A549 (cell line): Measurements from ENCODE around the gene PBXIP1. TPM values are rescaled to one million over a fixed set of nuclear protein-coding genes. Genes with fewer than 3 reads are reported as not detected.

Source experiments
- ATAC-seq, 2 experiments: fragments of 200-7000 bp in 1 of 2; fragments of >200 bp in 1 of 2; cut with Nextera tagmentation in 1 of 2; cut with Tn5 transposase in 1 of 2; 3 replicates each; pipeline versions ENCODE4 v1.8.0 to v1.9.1; 2018 to 2020; ENCODE audit warnings: mild to moderate bottlenecking in 1 of 2, moderate library complexity in 1 of 2
- CTCF ChIA-PET: fragments of 300-600 bp; sonication (Branson Sonifier 250); formaldehyde crosslinking; extraction: SDS; loops from one replicate; lab custom pipeline; 2021; ENCODE audit warnings: antibody characterized with exemption, inconsistent platforms; lab: Yijun Ruan, JAX
- POLR2A ChIA-PET: fragments of 350-600 bp; formaldehyde crosslinking; extraction: SDS; loops from one replicate; lab custom pipeline; 2021; ENCODE audit warnings: antibody characterized with exemption, inconsistent platforms; lab: Yijun Ruan, JAX
- DNase-seq, 2 experiments: peaks; one replicate each; pipeline versions ENCODE4 v3.0.0 to v3.0.0-alpha.2; 2011 to 2016; ENCODE audit warnings: low read depth in 1 of 2, low spot score in 1 of 2
- FAIRE-seq: peaks from 2 replicates; lab custom pipeline; 2011; peaks lifted over from hg19 to GRCh38; lab: Jason Lieb, UNC
- H3K27ac ChIP-seq, 2 experiments: fragments of >200 bp; sonication (Bioruptor Twin); formaldehyde crosslinking; 3 replicates each; pipeline ENCODE4 v1.5.1; 2016 to 2017
- H3K4me1 ChIP-seq: fragments of >200 bp; sonication (Bioruptor Twin); formaldehyde crosslinking; 3 replicates; pipeline ENCODE4 v1.6.1; 2016
- H3K4me2 ChIP-seq: fragments of >200 bp; sonication (Bioruptor Twin); formaldehyde crosslinking; 3 replicates; pipeline ENCODE4 v1.6.1; 2016
- H3K4me3 ChIP-seq: fragments of >200 bp; sonication (Bioruptor Twin); formaldehyde crosslinking; 3 replicates; pipeline ENCODE4 v1.5.1; 2016
- H3K9me3 ChIP-seq: fragments of >200 bp; sonication (Bioruptor Twin); formaldehyde crosslinking; 3 replicates; pipeline ENCODE4 v1.6.1; 2016
- CBX8 ChIP-seq: fragments of 200-600 bp; sonication (generic); IDR thresholded peaks from 2 replicates; pipeline ENCODE4 v1.6.1; 2016
- CHD2 ChIP-seq: fragments of 150-350 bp; IDR thresholded peaks from 2 replicates; pipeline ENCODE4 v1.6.1; 2014; ENCODE audit warnings: low read length; ENCODE audit not compliant: partially characterized antibody
- EHMT2 ChIP-seq: fragments of 200-600 bp; sonication (generic); IDR thresholded peaks from 2 replicates; pipeline ENCODE4 v1.6.1; 2016; ENCODE audit warnings: antibody characterized with exemption, low read depth, mild to moderate bottlenecking, moderate library complexity
- EP300 ChIP-seq, 2 experiments: fragments of >200 bp; sonication (Bioruptor Twin); formaldehyde crosslinking; IDR thresholded peaks; 2 replicates in 1 of 2; 3 replicates in 1 of 2; pipeline ENCODE4 v1.6.1; 2016 to 2017
- ESRRA ChIP-seq: fragments of 150-350 bp; IDR thresholded peaks from 2 replicates; pipeline ENCODE4 v1.6.1; 2014; ENCODE audit warnings: mild to moderate bottlenecking, low read length, borderline replicate concordance
- HOXB5 ChIP-seq: fragments of 250-450 bp; sonication (Bioruptor Pico); IDR thresholded peaks from 2 replicates; pipeline ENCODE4 v1.5.0; 2020; ENCODE audit warnings: mild to moderate bottlenecking, moderate library complexity
- JUN ChIP-seq, 2 experiments: fragments of >200 bp; sonication (Bioruptor Twin); formaldehyde crosslinking; IDR thresholded peaks; 2 replicates in 1 of 2; 3 replicates in 1 of 2; pipeline ENCODE4 v1.6.1; 2016 to 2017
- NPAS2 ChIP-seq: fragments of 250-450 bp; sonication (Bioruptor Pico); IDR thresholded peaks from 2 replicates; pipeline ENCODE4 v1.8.0; 2022; ENCODE audit warnings: mild to moderate bottlenecking, moderate library complexity, borderline replicate concordance
- PHF8 ChIP-seq: fragments of 200-600 bp; sonication (generic); IDR thresholded peaks from 2 replicates; pipeline ENCODE4 v1.6.1; 2016; ENCODE audit warnings: low read depth, mild to moderate bottlenecking, antibody characterized with exemption, moderate library complexity, borderline replicate concordance
- POLR2A ChIP-seq: IDR thresholded peaks from 2 replicates; pipeline ENCODE4 v1.6.1; 2012; ENCODE audit warnings: mild to moderate bottlenecking, low read length
- RAD21 ChIP-seq, 2 experiments: fragments of >200 bp in 1 of 2; sonication (Bioruptor Twin) in 1 of 2; formaldehyde crosslinking in 1 of 2; IDR thresholded peaks in 1 of 2; conservative IDR thresholded peaks in 1 of 2; 2 replicates in 1 of 2; 3 replicates in 1 of 2; pipeline ENCODE4 v1.6.1; 2012 to 2018; ENCODE audit warnings: inconsistent platforms in 1 of 2
- SMC3 ChIP-seq: fragments of >200 bp; sonication (Bioruptor Twin); formaldehyde crosslinking; IDR thresholded peaks from 3 replicates; pipeline ENCODE4 v1.6.1; 2018; ENCODE audit warnings: inconsistent platforms
- WGBS: methylation state at CpG from one replicate; pipeline ENCODE4 v1.1.6; 2017; ENCODE audit errors: missing lambda C conversion rate; 5-methylcytosine and 5-hydroxymethylcytosine counted together
- polyA plus RNA-seq, 4 experiments: library from polyadenylated mRNA; depleted of rRNA in 3 of 4; stranded (reverse); fragments of >200 nt; fragmentation: RNase III in 1 of 4; extraction: RNeasy Plus Mini Kit Qiagen cat#74134 plus additional on column Dnase treatment in 1 of 4; gene quantifications; 2 replicates in 3 of 4; 3 replicates in 1 of 4; pipeline ENCODE4 v1.2.3, GENCODE V29; 2011 to 2017
- TF ChIP-seq, protein P1 (sequence below): fragments of >200 bp; sonication (Bioruptor Twin); formaldehyde crosslinking; IDR thresholded peaks from 3 replicates; pipeline ENCODE4 v1.5.1; 2016
- TF ChIP-seq, protein P2 (sequence below): fragments of >200 bp; sonication (Bioruptor Twin); formaldehyde crosslinking; IDR thresholded peaks from 2 replicates; pipeline ENCODE4 v1.6.1; 2016
- TF ChIP-seq, protein P3 (sequence below): IDR thresholded peaks from 2 replicates; pipeline ENCODE4 v1.6.1; 2012
- TF ChIP-seq, protein P4 (sequence below): fragments of >200 bp; sonication (Bioruptor Twin); formaldehyde crosslinking; IDR thresholded peaks from 3 replicates; pipeline ENCODE4 v1.6.1; 2016
- TF ChIP-seq, protein P5 (sequence below): fragments of 200-600 bp; sonication (generic); IDR thresholded peaks from 2 replicates; pipeline ENCODE4 v1.6.1; 2016; ENCODE audit warnings: antibody characterized with exemption, mild to moderate bottlenecking, moderate library complexity
- TF ChIP-seq, protein P6 (sequence below): fragments of 150-350 bp; IDR thresholded peaks from 2 replicates; pipeline ENCODE4 v1.6.1; 2014; ENCODE audit warnings: low read depth, mild to moderate bottlenecking, low read length
- TF ChIP-seq, protein P7 (sequence below): IDR thresholded peaks from 2 replicates; pipeline ENCODE4 v1.6.1; 2012; ENCODE audit warnings: low read depth, borderline replicate concordance

Gene PBXIP1
- polyA plus RNA-seq, 2 of the 4 experiments (the other 2 are of a cell fraction), result 15.0 to 20.8 TPM

DNA sequence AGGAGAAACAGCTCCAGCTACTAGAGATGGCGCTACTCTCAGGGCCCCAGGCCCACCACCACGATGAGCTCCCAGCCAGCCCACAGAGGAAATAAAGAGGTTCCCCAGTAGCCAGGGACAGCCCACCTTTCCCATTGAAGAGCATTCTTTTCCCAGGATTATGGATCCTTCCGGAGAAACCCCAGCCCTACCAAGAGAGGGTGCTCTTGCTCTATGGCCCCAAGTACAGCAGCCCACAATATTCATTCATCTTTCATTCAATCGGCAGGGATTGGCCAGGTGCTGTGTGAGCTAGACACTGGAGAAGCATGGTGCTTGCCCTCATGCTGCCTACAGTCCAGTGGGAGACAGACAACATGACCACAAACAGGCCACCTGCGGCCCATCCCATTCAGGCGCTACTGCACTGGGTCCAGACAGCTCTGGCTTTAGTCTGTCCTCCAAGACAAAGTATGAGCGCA lies 49.2 kb downstream of the PBXIP1 start:
- Histone ChIP-seq H3K4me3 (no peak overlapping the region), H3K9me3 (no peaks in the 10 kb centered on the region), H3K27ac (no peak overlapping the region), H3K4me1 (no peaks in the 10 kb centered on the region), H3K4me2 (no peak overlapping the region)
- CTCF ChIA-PET, result interaction anchor here (0.9 to 1.7 kb wide), 19 partner anchors 12 to 426 kb away, joined by 3 to 8 read pairs (median 3); partner anchors contain the start of genes PBXIP1 and PMVK
- no peak for FAIRE-seq
- DNase-seq, result peak; percentile 20 to 44
- 68% methylated on average over 7 of the region's 7 CpGs for WGBS
- ATAC-seq, result peak; percentile 20 to 79; a peak in 3 of 6 replicates
- POLR2A ChIA-PET, result no interaction called here
- TF ChIP-seq RAD21 (conservative IDR thresholded peaks at IDR 0.05 in 1 of 2, IDR thresholded peaks at IDR 0.05 in 1 of 2), result peak; percentile 58 to 78
- TF ChIP-seq, protein P1, sequence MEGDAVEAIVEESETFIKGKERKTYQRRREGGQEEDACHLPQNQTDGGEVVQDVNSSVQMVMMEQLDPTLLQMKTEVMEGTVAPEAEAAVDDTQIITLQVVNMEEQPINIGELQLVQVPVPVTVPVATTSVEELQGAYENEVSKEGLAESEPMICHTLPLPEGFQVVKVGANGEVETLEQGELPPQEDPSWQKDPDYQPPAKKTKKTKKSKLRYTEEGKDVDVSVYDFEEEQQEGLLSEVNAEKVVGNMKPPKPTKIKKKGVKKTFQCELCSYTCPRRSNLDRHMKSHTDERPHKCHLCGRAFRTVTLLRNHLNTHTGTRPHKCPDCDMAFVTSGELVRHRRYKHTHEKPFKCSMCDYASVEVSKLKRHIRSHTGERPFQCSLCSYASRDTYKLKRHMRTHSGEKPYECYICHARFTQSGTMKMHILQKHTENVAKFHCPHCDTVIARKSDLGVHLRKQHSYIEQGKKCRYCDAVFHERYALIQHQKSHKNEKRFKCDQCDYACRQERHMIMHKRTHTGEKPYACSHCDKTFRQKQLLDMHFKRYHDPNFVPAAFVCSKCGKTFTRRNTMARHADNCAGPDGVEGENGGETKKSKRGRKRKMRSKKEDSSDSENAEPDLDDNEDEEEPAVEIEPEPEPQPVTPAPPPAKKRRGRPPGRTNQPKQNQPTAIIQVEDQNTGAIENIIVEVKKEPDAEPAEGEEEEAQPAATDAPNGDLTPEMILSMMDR, result peak; percentile 37
- TF ChIP-seq ESRRA, result no peak
- peak; percentile 43 for TF ChIP-seq SMC3

DNA sequence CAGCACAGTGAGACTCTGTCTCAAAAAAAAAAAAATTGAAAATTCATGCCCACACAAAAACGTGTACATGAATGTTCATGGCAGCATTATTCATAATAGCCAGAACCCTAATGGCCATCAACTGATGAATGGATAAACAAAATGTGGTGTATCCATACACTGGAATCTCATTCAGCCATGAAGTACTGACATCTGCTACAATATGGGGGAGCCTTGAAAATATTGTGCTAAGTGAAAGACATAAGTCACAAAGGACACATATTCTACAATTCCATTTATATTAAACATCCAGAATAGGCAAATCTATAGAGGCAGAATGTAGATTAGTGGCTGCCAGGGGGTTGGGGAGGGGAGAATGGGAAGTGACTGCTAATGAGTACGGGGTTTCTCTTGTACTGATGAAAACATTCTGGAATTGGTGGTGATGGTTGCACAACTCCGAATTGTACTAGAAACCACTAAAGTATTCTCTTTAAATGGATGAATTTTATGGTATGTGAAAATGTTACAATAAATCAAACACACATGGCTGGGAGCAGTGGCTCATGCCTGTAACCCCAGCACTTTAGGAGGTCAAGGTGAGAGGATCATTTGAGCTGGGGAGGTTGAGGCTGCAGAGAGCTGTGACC lies 52.8 kb downstream of the PBXIP1 start:
- TF ChIP-seq, protein P2, sequence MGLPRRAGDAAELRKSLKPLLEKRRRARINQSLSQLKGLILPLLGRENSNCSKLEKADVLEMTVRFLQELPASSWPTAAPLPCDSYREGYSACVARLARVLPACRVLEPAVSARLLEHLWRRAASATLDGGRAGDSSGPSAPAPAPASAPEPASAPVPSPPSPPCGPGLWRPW, result no peak
- TF ChIP-seq, protein P3, sequence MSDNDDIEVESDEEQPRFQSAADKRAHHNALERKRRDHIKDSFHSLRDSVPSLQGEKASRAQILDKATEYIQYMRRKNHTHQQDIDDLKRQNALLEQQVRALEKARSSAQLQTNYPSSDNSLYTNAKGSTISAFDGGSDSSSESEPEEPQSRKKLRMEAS, result no peak
- TF ChIP-seq, protein P4, sequence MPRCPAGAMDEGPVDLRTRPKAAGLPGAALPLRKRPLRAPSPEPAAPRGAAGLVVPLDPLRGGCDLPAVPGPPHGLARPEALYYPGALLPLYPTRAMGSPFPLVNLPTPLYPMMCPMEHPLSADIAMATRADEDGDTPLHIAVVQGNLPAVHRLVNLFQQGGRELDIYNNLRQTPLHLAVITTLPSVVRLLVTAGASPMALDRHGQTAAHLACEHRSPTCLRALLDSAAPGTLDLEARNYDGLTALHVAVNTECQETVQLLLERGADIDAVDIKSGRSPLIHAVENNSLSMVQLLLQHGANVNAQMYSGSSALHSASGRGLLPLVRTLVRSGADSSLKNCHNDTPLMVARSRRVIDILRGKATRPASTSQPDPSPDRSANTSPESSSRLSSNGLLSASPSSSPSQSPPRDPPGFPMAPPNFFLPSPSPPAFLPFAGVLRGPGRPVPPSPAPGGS, result no peak
- H3K4me1 ChIP-seq, result no peaks in the 10 kb centered on the region

DNA sequence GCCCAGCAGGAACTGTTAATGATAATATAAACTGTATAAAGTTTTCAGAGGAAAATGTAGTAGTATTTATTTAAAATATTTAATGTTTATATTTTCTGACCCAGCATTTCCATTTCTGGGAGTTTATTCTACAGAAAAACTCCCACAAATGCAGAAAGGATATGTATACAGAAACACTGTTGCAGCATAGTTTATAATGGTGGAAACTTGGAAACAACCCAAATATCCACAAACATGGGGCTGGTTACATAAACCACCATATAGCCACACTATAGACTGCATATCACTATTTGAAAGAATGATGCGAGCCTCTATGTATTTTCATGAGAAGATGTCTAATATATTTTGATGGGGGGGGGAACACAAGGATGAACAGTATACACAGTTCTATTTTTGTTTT lies 54.3 kb downstream of the PBXIP1 start:
- H3K9me3 ChIP-seq, result no peaks in the 10 kb centered on the region
- ATAC-seq (no peak), DNase-seq (no peak), FAIRE-seq (no peak)
- H3K4me2 ChIP-seq, result no peak overlapping the region
- no peak for TF ChIP-seq EP300 (IDR thresholded peaks at IDR 0.05)
- TF ChIP-seq POLR2A, result no peak
- TF ChIP-seq, protein P5, sequence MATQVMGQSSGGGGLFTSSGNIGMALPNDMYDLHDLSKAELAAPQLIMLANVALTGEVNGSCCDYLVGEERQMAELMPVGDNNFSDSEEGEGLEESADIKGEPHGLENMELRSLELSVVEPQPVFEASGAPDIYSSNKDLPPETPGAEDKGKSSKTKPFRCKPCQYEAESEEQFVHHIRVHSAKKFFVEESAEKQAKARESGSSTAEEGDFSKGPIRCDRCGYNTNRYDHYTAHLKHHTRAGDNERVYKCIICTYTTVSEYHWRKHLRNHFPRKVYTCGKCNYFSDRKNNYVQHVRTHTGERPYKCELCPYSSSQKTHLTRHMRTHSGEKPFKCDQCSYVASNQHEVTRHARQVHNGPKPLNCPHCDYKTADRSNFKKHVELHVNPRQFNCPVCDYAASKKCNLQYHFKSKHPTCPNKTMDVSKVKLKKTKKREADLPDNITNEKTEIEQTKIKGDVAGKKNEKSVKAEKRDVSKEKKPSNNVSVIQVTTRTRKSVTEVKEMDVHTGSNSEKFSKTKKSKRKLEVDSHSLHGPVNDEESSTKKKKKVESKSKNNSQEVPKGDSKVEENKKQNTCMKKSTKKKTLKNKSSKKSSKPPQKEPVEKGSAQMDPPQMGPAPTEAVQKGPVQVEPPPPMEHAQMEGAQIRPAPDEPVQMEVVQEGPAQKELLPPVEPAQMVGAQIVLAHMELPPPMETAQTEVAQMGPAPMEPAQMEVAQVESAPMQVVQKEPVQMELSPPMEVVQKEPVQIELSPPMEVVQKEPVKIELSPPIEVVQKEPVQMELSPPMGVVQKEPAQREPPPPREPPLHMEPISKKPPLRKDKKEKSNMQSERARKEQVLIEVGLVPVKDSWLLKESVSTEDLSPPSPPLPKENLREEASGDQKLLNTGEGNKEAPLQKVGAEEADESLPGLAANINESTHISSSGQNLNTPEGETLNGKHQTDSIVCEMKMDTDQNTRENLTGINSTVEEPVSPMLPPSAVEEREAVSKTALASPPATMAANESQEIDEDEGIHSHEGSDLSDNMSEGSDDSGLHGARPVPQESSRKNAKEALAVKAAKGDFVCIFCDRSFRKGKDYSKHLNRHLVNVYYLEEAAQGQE, result no peak
- TF ChIP-seq, protein P6, sequence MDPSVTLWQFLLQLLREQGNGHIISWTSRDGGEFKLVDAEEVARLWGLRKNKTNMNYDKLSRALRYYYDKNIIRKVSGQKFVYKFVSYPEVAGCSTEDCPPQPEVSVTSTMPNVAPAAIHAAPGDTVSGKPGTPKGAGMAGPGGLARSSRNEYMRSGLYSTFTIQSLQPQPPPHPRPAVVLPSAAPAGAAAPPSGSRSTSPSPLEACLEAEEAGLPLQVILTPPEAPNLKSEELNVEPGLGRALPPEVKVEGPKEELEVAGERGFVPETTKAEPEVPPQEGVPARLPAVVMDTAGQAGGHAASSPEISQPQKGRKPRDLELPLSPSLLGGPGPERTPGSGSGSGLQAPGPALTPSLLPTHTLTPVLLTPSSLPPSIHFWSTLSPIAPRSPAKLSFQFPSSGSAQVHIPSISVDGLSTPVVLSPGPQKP, result no peak
- TF ChIP-seq, protein P2, result no peak
- no peak for TF ChIP-seq PHF8
- TF ChIP-seq NPAS2 (CRISPR knock-in tag), result no peak
- no peak for TF ChIP-seq CBX8
- TF ChIP-seq EHMT2, result no peak
- TF ChIP-seq, protein P3, result no peak
- TF ChIP-seq JUN (IDR thresholded peaks at IDR 0.05), result no peak
- TF ChIP-seq HOXB5, result no peak
- TF ChIP-seq, protein P7, sequence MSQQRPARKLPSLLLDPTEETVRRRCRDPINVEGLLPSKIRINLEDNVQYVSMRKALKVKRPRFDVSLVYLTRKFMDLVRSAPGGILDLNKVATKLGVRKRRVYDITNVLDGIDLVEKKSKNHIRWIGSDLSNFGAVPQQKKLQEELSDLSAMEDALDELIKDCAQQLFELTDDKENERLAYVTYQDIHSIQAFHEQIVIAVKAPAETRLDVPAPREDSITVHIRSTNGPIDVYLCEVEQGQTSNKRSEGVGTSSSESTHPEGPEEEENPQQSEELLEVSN, result no peak
- no peak for TF ChIP-seq CHD2
- no peak overlapping the region for H3K27ac ChIP-seq
- no peaks in the 10 kb centered on the region for H3K4me1 ChIP-seq
- ChIA-PET CTCF (interaction anchor here (1.9 kb wide), 1 partner anchor 23 kb away, joined by 5 read pairs; no protein-coding TSS in a partner anchor), POLR2A (no interaction called here)
- 78% methylated on average over 1 of the region's 1 CpG for WGBS
- no peak overlapping the region for H3K4me3 ChIP-seq

More for the DNA sequence above, 52.8 kb downstream of the PBXIP1 start:
- Histone ChIP-seq H3K27ac (no peak overlapping the region), H3K9me3 (no peaks in the 10 kb centered on the region), H3K4me3 (no peak overlapping the region), H3K4me2 (no peak overlapping the region)
- ATAC-seq (no peak), FAIRE-seq (no peak), DNase-seq (no peak)
- 27% methylated on average over 3 of the region's 3 CpGs for WGBS
- POLR2A ChIA-PET, result no interaction called here
- CTCF ChIA-PET, result interaction anchor here (1.3 kb wide), 1 partner anchor 10 kb away, joined by 3 read pairs; no protein-coding TSS in a partner anchor
